Measurements from ENCODE around the gene TAX1BP1. TPM values are rescaled to one million over a fixed set of nuclear protein-coding genes. Genes with fewer than 3 reads are reported as not detected.

TAX1BP1 gene
- total RNA-seq, 1 donor from 2014 or later: 94.8 TPM

DNA sequence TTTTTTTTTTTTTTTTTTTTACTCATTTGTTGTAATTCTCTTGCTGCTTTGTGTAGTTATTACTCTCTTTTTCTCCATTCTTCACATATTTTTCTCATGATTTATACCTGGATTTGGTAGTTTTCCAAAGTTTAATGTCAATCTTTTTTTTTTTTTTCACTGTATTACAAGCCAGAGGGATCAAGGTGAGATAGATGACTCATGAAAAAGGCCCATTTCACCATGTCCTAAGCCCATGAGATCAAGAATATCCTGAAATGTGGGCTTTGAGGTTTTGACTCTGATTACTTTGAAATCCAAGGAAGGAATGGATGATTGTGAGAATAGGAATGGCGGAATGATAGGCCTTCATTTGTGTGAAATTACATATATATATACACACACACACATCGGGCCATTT is 31.1 kb downstream of the TAX1BP1 start:
- DNase-seq (ENCODE audit: low spot score) (no peak), ATAC-seq (no peak)
- intact Hi-C loops (cut with DNase I): no loop called here

DNA sequence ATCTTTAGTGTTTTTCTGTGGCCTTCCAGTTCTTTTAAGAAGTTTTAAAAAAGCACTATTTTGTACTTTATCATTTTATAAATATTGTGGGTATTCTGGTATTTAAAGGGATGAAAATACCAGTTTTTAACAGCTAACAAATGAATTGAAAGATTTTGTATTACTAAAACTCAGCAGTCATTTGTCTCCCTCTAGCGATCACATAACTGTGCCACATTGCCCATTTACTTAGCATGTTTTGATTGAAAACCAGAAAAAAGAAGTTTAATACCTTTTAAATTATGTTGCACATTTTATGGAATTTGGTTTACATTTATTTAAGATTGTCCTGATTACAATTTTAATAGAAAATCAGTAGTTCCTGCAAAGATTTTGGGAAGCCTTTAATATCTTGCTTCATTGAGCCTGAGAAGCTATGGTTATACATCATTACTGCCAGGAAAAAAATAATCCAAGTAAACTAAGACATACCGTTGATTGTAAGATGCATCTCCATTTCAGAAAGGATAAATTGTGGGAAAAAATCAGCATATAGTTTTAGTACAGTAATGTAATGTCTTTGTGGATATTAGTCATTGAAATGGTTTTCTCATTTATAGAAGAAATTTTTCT is 34.9 kb downstream of the TAX1BP1 start:
- intact Hi-C loops (cut with DNase I): no loop called here
- ATAC-seq: no peak
- DNase-seq (ENCODE audit: low spot score): no peak

DNA sequence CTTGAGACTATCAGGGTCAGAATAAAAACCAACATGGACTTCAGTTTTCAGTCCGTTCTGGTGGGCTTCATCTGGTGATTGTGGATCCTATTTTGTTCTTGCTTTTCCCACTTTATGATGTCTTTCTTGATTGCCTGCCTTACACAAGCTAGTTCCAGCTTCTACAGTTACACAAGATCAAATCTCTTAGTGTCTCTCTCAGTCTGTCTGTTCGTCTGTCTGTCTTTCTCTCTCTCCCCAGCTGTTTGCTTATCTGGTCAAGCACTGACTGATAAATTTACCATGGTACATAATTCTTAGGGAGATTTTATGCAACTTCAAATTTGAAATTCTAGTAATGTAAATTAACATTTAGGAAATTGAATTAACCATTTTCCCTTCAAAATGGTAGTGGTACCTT is 35.8 kb downstream of the TAX1BP1 start:
- intact Hi-C loops (cut with DNase I): loop anchor here (2.0 kb wide), 1 partner anchor 577 kb away; no protein-coding TSS in a partner anchor
- no peak for DNase-seq (ENCODE audit: low spot score)
- no peak for ATAC-seq

DNA sequence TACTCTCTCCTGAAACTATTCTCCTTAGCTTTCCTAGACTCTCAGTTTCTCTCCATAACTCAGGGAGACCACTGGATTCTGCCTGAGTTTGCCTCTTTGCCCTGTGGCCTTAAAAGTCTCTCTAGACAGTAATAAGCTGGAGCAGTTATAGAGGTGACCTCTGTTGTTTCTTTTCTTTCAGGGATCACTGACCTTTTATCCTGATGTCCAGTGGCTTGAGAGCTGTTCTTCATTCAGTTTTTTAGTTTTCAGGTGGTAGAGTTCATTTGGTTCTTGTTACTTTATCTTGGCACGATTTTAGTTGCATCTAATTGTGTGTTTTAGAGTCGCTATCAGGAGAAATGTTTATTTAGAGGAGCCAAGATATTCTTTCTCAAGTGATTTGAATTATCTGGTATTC is 37.7 kb downstream of the TAX1BP1 start:
- DNase-seq (ENCODE audit: low spot score) (no peak), ATAC-seq (no peak)
- intact Hi-C loops (cut with DNase I): loop anchor here (2.0 kb wide), 1 partner anchor 579 kb away; no protein-coding TSS in a partner anchor

DNA sequence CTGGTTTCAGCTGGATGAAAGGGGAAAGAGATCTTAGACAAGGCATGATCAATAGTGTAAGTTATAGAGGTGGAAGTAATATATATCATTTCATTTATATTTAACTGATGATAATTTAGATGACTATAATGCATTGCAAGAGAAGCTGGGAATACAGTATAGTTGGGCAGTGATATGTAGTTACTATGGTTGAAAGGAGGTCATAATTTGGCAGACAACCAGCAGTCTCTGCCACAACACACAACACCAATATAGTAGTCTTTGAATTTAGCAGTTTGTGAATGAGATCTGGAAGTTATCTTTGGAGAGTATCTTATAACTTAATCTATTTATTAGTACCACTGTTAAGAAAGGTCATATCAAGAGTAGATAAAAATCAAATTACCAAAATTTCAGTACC is 39.9 kb downstream of the TAX1BP1 start:
- no peak for ATAC-seq
- intact Hi-C loops (cut with DNase I): no loop called here
- no peak for DNase-seq (ENCODE audit: low spot score)

DNA sequence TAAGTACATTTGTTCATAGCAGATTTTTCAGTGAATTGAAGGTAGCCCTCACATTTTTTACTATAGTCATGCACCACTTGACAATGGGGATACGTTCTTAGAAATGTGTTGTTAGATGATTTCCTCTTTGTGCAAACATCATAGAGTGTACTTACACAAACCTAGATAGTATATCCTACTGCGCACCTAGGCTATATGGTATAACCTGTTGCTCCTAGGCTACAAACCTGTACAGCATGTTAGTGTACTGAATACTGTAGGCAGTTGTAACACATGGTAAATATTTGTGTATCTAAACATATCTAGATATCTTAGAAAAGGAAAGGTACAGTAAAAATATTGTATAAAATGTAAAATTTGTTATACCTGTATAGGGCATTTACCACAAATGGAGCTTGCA is 41.2 kb downstream of the TAX1BP1 start:
- no peak for ATAC-seq
- DNase-seq (ENCODE audit: low spot score): no peak
- intact Hi-C loops (cut with DNase I): no loop called here

DNA sequence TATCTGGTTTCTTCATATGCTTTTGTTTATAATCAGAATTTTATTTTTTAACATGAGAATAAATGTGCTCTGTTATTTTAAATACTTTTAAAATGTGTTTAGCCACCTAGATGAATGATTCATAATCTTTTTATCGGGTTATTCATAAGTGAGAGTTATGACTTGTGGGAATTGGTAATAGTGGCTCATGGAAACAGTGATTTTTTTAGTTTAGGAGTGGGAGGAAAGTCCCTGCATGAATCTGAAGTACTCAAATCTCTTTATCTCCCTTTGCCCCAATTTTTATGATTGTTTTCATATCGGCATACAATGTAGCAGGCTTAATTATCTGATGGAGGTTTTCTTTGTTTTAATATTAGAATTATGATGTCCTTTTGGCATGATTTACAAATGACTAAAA is 42.9 kb downstream of the TAX1BP1 start:
- no peak for DNase-seq (ENCODE audit: low spot score)
- intact Hi-C loops (cut with DNase I): no loop called here
- ATAC-seq: no peak

DNA sequence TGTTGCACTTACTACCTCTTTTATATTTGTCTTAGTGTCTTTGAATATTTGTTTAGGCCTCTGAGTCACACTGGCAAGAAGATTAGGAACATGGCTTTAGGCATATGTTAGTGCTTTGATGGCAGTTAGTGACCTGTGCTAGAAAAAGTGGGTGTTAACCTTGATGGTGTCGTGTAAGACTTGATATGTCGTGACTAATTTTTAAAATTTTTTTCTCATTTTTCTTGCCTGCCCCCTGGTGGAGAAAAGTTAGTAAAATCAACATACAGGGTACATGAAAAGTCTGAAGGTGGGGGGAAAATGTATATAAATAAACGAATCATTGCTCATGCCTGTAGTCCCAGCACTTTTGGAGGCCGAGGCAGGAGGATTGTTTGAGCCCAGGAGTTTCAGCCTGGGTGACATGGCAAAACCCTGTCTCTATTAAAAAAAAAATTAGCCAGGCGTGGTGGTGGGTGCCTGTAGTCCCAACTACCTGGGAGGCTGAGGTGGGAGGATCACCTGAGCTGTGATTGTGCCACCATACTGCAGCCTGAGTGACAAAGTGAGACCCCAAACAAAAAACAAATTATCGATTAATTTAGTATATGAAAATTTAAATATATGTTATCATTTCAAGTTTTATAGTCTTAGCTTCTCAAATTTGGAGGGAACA is 44.6 kb downstream of the TAX1BP1 start:
- intact Hi-C loops (cut with DNase I): no loop called here
- ATAC-seq (no peak), DNase-seq (ENCODE audit: low spot score) (no peak)

DNA sequence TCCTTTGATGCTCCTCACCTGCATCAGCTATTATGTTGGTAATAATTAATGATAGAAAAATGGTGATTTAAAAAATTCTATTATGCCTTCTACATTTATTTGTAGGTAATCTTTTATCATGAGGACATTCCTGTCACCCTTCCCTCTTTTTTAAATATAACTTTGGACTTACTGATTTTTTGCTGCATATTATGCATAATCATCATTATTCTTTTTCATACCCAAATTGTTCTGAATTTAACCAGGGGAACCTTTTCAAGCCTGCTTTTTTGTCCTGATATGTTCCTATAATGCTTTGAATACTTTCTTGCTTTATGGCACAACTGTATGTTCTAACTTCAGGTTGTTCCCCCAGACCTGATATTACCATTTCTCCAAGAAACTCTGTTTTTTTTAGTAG is 48.5 kb downstream of the TAX1BP1 start:
- ATAC-seq: no peak
- intact Hi-C loops (cut with DNase I): no loop called here
- no peak for DNase-seq (ENCODE audit: low spot score)

DNA sequence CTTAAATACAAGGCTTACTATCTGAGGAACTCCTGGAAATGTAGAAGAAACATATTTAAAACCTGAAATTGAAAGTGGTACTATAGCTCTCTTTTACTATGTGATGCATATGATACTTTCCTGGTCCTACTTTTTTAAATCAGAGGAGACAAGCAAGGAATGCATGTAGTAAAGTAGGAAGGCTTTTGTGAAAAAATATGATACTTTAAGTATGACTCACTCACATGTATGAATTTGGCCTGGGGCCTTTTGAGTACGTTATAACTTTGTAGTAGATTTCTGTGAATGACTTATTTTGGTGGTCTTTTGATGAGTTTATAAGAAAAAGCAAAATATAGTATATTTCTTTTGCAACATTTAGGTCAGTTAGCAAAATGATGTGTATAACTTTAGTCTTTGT is 53.8 kb downstream of the TAX1BP1 start:
- DNase-seq (ENCODE audit: low spot score): no peak
- no peak for ATAC-seq
- intact Hi-C loops (cut with DNase I): no loop called here

DNA sequence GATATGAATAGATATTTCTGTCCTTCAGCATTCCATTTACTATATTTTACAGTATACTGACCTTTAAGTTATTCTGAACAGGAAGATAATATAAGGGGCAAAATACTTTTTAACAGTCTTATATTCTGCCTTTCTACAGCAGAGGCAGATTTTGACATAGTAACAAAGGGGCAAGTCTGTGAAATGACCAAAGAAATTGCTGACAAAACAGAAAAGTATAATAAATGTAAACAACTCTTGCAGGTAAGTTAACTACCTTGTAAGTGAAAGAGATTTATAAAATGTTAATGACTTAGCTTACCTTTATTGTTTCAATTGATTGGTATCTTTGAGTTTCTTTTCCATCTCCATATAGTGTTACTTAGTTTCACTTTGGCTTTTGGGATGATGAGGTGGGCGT is 56.0 kb downstream of the TAX1BP1 start:
- intact Hi-C loops (cut with DNase I): no loop called here

DNA sequence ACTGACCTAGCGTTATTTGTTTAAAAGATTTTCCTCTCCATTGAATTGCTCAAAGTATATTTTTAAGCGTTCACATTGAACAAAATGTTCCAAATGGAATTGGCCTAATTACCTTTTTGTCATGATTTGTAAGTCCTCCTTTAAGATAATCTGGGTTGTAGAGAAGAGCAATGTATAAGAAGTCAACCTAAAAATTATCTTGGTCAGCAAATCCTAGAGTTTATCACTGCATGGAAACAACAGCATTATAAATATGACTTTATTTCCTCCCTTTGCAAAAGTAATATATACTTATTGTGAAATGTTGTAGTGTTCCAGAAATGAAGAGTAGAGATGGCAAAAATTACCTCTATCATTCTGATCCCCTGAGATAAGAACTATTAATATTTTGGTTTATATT is 59.2 kb downstream of the TAX1BP1 start:
- intact Hi-C loops (cut with DNase I): no loop called here
- no peak for ATAC-seq

More for the DNA sequence above, 56.0 kb downstream of the TAX1BP1 start:
- ATAC-seq (no peak), DNase-seq (ENCODE audit: low spot score) (no peak)

DNA sequence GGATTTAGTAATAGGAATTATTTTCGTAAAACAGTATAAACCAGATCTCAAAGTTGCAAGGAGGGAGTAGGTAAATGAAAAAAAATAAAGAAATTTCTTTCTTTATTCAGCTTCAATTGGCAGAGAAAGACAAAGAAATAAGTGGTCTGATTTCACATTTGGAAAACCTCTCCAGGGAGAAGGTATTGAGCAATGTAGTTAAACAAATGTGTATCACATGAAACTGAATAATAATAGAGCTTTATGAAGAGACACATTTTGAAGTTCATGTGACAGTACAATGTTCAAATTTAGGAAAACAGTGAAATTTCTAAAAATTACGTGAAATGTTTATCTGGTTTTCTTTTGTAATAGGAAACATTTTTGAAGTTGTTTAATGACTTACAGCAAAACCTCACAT is 63.0 kb downstream of the TAX1BP1 start:
- ATAC-seq: peak; percentile 91
- intact Hi-C loops (cut with DNase I): no loop called here
- DNase-seq (ENCODE audit: low spot score): no peak

More for the DNA sequence above, 59.2 kb downstream of the TAX1BP1 start:
- no peak for DNase-seq (ENCODE audit: low spot score)

DNA sequence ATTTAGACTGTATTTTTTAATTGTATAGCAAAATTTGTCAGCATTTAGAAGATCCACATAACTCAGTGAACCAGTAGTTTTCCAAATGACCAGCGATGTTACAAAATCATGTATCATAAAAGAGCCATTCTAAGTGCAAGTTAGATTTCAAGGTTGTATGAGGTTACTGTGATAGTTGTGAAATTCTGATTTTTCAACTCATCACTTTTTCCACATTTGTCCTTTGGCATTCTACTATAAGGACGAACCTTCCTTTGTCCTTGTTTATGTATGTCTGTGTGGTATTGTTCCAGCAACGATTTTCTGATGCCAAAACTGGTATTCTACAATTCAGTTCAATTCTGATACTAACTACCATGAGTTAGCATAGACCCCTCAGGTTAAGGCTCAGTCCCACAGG is 64.2 kb downstream of the TAX1BP1 start:
- ATAC-seq (peak; percentile 82), DNase-seq (ENCODE audit: low spot score) (no peak)
- intact Hi-C loops (cut with DNase I): no loop called here

DNA sequence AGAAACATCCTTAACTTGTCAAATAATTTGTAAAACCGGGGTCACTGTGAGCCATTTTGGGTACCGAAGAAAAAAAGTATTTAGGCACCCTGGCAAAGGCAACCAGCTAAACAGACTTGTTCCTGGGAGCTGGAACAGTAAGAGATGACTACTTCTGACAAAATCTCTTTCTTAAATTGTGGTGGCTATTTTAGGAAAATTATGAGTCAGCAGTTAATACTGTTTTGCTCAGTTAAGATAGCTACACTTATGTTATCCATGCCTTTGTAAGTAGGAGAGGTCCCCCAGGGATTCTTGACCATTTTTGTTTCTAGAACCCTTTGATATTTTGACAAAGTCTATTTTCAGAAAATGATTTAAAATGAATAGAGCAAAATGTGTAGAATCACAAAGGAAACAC is 68.7 kb downstream of the TAX1BP1 start:
- intact Hi-C loops (cut with DNase I): no loop called here
- DNase-seq (ENCODE audit: low spot score): no peak
- no peak for ATAC-seq

DNA sequence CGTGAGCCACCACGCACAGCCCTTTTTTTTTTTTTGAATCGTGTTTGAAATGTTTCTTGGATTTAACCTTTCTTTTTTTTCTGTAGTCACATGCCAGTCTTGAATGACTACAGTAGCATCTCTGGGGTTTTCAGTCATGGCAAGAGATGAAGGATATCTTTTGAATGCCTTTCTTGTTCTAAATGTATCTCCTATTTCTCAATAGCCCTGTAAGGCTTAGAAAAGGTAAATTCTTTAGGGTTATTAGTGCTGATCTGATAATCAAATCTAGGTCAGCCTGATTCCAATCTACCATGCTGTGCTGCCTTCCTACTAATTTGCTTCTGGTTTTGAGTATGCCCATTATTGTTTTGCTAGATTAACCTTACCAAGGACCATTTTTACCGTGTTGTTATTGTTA is 70.2 kb downstream of the TAX1BP1 start:
- intact Hi-C loops (cut with DNase I): no loop called here
- no peak for DNase-seq (ENCODE audit: low spot score)
- no peak for ATAC-seq

DNA sequence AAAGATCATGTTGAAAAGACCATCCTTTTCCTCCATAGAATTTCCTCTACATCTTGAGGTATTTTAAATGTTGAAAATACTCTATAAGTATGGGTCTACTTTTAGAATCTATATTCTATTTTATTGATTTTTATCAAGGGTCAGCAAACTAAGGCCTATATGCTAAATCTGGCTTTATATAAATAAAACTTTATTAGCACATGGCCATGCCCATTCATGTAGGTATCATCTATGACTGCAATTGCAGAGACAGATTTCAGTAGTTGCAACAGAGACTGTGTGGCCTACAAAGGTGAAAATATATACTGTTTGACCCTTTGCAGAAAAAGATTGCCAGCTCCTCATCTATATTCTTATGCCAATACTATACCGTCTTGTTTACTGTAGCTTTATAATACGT is 72.7 kb downstream of the TAX1BP1 start:
- DNase-seq (ENCODE audit: low spot score) (no peak), ATAC-seq (no peak)
- intact Hi-C loops (cut with DNase I): no loop called here

DNA sequence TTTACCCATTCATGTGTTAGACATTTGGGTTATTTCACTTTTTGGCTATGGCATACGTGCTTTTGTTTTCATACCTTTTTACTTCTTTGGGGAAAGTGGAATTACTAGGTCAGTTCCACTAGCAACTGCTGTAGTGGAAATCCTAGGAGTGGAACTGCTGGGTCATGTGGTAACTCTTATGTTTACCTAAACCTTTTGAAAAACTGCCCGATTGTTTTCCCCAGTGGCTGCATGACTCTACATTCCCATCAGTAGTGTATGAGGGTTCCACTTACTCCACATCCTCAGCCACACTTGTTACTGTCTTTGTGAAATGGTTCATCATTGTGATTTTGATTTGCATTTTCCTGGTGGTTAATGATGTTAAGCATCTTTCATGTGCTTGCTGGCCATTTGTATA is 82.3 kb downstream of the TAX1BP1 start:
- intact Hi-C loops (cut with DNase I): no loop called here
- DNase-seq (ENCODE audit: low spot score): no peak
- ATAC-seq: no peak

DNA sequence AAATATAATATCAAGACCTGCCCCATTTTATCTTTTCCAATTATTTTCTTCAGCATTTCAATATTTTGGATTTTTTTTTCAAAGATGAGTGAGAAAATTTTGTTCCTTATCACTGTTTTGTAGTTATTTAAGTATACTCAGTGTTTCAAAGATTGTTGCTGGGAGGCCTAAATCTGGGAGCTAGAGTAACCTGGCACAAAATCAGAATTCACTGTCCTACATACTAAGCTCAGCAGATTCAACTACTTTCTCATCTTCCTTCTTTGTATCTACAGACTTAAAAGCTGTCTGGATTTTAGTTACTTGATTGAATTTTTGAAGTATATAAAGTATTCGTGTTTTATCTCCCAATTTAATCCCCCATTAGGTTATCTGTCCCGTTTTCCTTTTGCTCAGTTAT is 85.9 kb downstream of the TAX1BP1 start:
- DNase-seq (ENCODE audit: low spot score) (no peak), ATAC-seq (no peak)
- intact Hi-C loops (cut with DNase I): no loop called here

DNA sequence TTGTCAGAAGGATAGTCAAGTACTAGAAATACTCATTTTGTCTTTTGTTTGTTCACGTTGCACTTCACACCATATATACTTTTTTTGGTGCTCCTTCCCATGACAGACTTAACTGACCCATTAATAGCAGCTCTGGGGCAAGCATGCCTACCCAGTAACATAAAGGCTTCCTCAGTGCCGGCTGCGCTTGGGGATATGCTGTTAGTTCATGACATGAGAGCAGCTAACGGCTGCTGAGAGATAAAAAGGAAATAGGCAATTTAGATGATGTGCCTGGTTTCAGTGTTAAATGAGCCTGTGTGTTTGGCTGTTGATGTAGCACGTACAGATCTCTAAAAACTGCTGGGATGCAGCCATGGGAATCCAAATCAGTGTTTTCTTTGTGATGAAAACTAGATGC is 86.4 kb downstream of the TAX1BP1 start:
- ATAC-seq (no peak), DNase-seq (ENCODE audit: low spot score) (no peak)
- intact Hi-C loops (cut with DNase I): no loop called here
